ENCODE data around the gene RASGRF2.

GRCh38 chr5:80955082-80955590, 5.0 kb upstream of the RASGRF2 start:
- TF ChIP-seq, protein P1, sequence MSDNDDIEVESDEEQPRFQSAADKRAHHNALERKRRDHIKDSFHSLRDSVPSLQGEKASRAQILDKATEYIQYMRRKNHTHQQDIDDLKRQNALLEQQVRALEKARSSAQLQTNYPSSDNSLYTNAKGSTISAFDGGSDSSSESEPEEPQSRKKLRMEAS (IDR thresholded peaks at IDR 0.05; ENCODE audit: low read depth, low read length), result no peak
- TF ChIP-seq CTCF (IDR thresholded peaks at IDR 0.05; ENCODE audit: low read depth, low read length), result no peak
- TF ChIP-seq POLR2A (IDR thresholded peaks at IDR 0.05; ENCODE audit: extremely low read depth, insufficient read length), result no peak
